Measurements from ENCODE around the gene TNFRSF8. TPM values are rescaled to one million over a fixed set of nuclear protein-coding genes. Genes with fewer than 3 reads are reported as not detected.

TNFRSF8 gene
- total RNA-seq, 1 experiment from 2014 or later, result 20.8 TPM

- Mint-ChIP-seq H3K9me3 (no peaks in the 10 kb centered on the region), H3K4me1 (peaks cover 21% of the 10 kb centered on the region), H3K36me3 (no peaks in the 10 kb centered on the region), H3K27me3 (ENCODE audit: low read depth) (no peaks in the 10 kb centered on the region; the same call in 1 of the 2 replicates), H3K27ac (no peak overlapping the region), H3K4me3 (no peak overlapping the region)
- ChIA-PET POLR2A (no interaction called here), CTCF (no interaction called here)
- no peak for TF ChIP-seq AFF4 (CRISPR knock-in tag; IDR thresholded peaks at IDR 0.05; ENCODE audit: borderline replicate concordance)
- TF ChIP-seq NR2C2 (CRISPR knock-in tag; IDR thresholded peaks at IDR 0.05), result no peak
- no peak for TF ChIP-seq KAT7 (CRISPR knock-in tag; IDR thresholded peaks at IDR 0.05; ENCODE audit: borderline replicate concordance)
- no peak for TF ChIP-seq OVOL2 (CRISPR knock-in tag; IDR thresholded peaks at IDR 0.05; ENCODE audit: borderline replicate concordance)
- no peak for TF ChIP-seq GABPB1 (CRISPR knock-in tag; IDR thresholded peaks at IDR 0.05)
- TF ChIP-seq AR (CRISPR knock-in tag; IDR thresholded peaks at IDR 0.05), result no peak
- TF ChIP-seq MXD4 (CRISPR knock-in tag; IDR thresholded peaks at IDR 0.05; ENCODE audit: borderline replicate concordance), result no peak
- TF ChIP-seq HMGA2 (CRISPR knock-in tag; IDR thresholded peaks at IDR 0.05), result no peak
- no peak for TF ChIP-seq EMX1 (CRISPR knock-in tag; IDR thresholded peaks at IDR 0.05)
- TF ChIP-seq, protein P1, sequence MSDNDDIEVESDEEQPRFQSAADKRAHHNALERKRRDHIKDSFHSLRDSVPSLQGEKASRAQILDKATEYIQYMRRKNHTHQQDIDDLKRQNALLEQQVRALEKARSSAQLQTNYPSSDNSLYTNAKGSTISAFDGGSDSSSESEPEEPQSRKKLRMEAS (CRISPR knock-in tag; IDR thresholded peaks at IDR 0.05), result no peak
- no peak for TF ChIP-seq JUN (CRISPR knock-in tag; IDR thresholded peaks at IDR 0.05)
- TF ChIP-seq NFYB (CRISPR knock-in tag; conservative IDR thresholded peaks at IDR 0.05; ENCODE audit: low read depth), result no peak
- TF ChIP-seq, protein P2, sequence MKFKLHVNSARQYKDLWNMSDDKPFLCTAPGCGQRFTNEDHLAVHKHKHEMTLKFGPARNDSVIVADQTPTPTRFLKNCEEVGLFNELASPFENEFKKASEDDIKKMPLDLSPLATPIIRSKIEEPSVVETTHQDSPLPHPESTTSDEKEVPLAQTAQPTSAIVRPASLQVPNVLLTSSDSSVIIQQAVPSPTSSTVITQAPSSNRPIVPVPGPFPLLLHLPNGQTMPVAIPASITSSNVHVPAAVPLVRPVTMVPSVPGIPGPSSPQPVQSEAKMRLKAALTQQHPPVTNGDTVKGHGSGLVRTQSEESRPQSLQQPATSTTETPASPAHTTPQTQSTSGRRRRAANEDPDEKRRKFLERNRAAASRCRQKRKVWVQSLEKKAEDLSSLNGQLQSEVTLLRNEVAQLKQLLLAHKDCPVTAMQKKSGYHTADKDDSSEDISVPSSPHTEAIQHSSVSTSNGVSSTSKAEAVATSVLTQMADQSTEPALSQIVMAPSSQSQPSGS (CRISPR knock-in tag; IDR thresholded peaks at IDR 0.05; ENCODE audit: borderline replicate concordance, low read depth), result no peak
- TF ChIP-seq FOXJ3 (CRISPR knock-in tag; IDR thresholded peaks at IDR 0.05; ENCODE audit: borderline replicate concordance), result no peak
- TF ChIP-seq, protein P3, sequence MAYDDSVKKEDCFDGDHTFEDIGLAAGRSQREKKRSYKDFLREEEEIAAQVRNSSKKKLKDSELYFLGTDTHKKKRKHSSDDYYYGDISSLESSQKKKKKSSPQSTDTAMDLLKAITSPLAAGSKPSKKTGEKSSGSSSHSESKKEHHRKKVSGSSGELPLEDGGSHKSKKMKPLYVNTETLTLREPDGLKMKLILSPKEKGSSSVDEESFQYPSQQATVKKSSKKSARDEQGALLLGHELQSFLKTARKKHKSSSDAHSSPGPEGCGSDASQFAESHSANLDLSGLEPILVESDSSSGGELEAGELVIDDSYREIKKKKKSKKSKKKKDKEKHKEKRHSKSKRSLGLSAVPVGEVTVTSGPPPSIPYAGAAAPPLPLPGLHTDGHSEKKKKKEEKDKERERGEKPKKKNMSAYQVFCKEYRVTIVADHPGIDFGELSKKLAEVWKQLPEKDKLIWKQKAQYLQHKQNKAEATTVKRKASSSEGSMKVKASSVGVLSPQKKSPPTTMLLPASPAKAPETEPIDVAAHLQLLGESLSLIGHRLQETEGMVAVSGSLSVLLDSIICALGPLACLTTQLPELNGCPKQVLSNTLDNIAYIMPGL (CRISPR knock-in tag; IDR thresholded peaks at IDR 0.05), result no peak
- no peak for TF ChIP-seq ZNF232 (CRISPR knock-in tag; IDR thresholded peaks at IDR 0.05)
- no peak for TF ChIP-seq ZNF317 (CRISPR knock-in tag; IDR thresholded peaks at IDR 0.05; ENCODE audit: borderline replicate concordance, low read depth)
- TF ChIP-seq ESRRA (CRISPR knock-in tag; IDR thresholded peaks at IDR 0.05; ENCODE audit: borderline replicate concordance), result no peak
- no peak for TF ChIP-seq SOX15 (CRISPR knock-in tag; IDR thresholded peaks at IDR 0.05)
- DNase-seq (ENCODE audit: low spot score) (no peak), ATAC-seq (peak; percentile 34)
Observed at GRCh38 chr1:12158357-12159092, 95.4 kb downstream of the TNFRSF8 start.
